ENCODE measurements around the gene PRTFDC1.

Gene PRTFDC1

DNA sequence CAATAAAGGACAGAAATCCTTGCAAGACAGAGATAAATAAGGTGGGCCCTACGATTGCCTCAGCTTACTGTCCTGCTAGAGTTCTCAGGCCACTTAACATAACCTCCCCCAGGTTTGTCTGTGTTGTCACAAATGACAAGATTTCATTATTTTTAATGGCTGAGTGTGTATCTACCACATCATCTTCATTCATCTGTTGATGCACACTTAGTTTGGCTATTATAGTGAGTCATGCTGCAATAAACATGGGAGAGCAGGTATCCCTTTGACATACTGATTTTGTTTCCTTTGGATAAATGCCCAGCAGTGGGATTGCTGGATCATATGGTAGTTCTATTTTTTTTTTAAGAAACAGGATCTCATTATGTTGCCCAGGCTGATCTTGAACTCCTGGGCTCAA, 60.6 kb downstream of the PRTFDC1 start:
- H3K4me3 ChIP-seq (ENCODE audit: low read depth, low read length): no peak overlapping the region
- no peak for TF ChIP-seq CTCF (IDR thresholded peaks at IDR 0.05; ENCODE audit: low read depth, low read length)

DNA sequence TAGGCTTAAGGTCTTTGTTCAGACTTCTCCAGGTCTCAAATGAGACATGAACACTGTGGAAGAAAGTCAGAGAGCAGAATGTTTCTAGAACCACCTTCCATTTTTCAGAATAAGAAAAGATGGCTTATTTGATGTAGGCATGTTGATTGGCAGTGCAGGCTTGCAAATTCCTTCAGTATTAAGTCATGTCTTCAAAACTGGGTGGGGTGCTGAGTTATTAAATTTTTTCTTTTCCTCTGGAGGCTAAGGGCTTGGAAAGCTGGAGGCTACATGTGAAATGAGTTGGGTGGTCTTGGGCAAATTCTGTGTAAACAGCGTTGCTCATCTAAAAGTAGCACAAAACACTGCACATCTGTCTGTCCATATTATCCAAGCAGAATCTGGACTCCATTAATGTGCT, 62.8 kb downstream of the PRTFDC1 start:
- H3K4me3 ChIP-seq (ENCODE audit: low read depth, low read length): no peak overlapping the region
- no peak for TF ChIP-seq CTCF (IDR thresholded peaks at IDR 0.05; ENCODE audit: low read depth, low read length)

GRCh38 chr10:24887855-24888231, 64.6 kb downstream of the PRTFDC1 start:
- no peak for TF ChIP-seq CTCF (IDR thresholded peaks at IDR 0.05; ENCODE audit: low read depth, low read length)
- no peak overlapping the region for H3K4me3 ChIP-seq (ENCODE audit: low read depth, low read length)

- no peak overlapping the region for H3K4me3 ChIP-seq (ENCODE audit: low read depth, low read length)
- TF ChIP-seq CTCF (IDR thresholded peaks at IDR 0.05; ENCODE audit: low read depth, low read length): no peak
These were observed 66.1 kb downstream of the PRTFDC1 start for GRCh38 chr10:24886290-24886680.

DNA sequence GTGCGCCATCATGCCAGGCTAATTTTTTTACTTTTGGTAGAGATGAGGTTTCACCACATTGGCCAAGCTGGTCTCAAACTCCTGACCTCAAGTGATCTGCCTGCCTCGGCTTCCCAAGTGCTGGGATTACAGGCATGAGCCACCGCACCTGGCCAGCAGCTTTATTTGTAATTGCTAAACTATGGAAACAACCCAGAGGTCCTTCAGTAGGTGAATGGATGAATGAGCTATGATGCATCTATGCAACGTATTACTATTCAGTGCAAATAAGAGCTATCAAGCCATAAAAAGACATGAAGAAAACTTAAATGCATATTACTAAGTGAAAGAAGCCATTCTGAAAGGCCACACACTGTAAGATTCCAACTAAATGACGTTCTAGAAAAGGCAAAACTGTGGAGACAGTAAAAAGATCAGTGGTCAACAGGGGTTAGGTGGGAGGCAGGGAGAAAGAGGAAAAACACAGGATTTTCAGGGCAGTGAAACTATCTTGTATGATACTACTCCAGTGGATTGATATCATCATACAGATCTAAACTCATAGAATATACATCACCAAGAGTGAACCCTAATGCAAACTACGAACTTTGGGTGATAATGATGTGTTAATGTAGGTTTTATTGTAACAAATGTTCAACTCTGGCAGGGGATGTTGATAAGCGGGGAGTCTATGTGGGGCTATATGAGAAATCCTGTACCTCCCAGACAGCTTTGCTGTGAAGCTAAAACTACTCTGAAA, 66.7 kb downstream of the PRTFDC1 start:
- TF ChIP-seq CTCF (IDR thresholded peaks at IDR 0.05; ENCODE audit: low read depth, low read length): no peak
- H3K4me3 ChIP-seq (ENCODE audit: low read depth, low read length): no peak overlapping the region

GRCh38 chr10:24884793-24885192, 67.6 kb downstream of the PRTFDC1 start:
- no peak for TF ChIP-seq CTCF (IDR thresholded peaks at IDR 0.05; ENCODE audit: low read depth, low read length)
- H3K4me3 ChIP-seq (ENCODE audit: low read depth, low read length): no peak overlapping the region

DNA sequence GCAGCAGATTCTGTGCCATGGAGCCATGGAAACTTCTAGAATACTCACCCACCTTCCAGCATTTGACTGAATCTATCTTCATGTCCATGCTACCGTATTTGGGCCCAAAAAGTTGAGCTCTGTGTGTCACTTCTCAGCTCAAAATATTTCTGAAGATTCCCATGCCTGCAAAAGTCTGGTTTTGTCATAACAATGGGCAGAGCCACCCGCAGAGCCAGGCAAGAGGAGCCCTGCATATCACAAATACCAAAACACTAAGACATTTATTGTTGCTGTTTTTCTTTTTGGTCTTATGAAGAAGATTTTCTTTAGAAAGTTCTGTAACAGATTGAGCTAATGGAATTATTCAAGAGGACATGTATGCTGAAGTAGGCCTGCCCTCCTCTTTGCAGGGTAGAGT, 68.1 kb downstream of the PRTFDC1 start:
- no peak overlapping the region for H3K4me3 ChIP-seq (ENCODE audit: low read depth, low read length)

More for the DNA sequence above, 68.1 kb downstream of the PRTFDC1 start:
- TF ChIP-seq CTCF (IDR thresholded peaks at IDR 0.05; ENCODE audit: low read depth, low read length): no peak

Data from WI38 (cell line).